Stimulated activated CD4-positive, alpha-beta T cell treated with anti-CD3 and anti-CD28 coated beads, Interleukin-12 subunit alpha, Interleukin-12 subunit beta, amount 100 ng/mL, for 48 hours (primary cell): ENCODE data around the gene LORICRIN.

Source experiments
- DNase-seq, 3 donors: peaks; one replicate each; pipeline ENCODE4 v3.0.0-alpha.2; 2020; ENCODE audit warnings: low read depth in 2 of 3, low spot score in 1 of 3

The LORICRIN gene

GRCh38 chr1:153302308-153302707, 42.8 kb downstream of the LORICRIN start:
- DNase-seq = no peak

- DNase-seq = no peak
These were observed 46.2 kb downstream of the LORICRIN start for GRCh38 chr1:153305682-153306081.

- no peak for DNase-seq
These were observed 47.1 kb downstream of the LORICRIN start for GRCh38 chr1:153306303-153307220.

- no peak for DNase-seq
These were observed 47.7 kb downstream of the LORICRIN start for GRCh38 chr1:153307221-153307600.

- no peak for DNase-seq
These were observed 49.1 kb downstream of the LORICRIN start for GRCh38 chr1:153308540-153308939.

GRCh38 chr1:153309441-153309840, 50.0 kb downstream of the LORICRIN start:
- no peak for DNase-seq

GRCh38 chr1:153310526-153310925, 51.0 kb downstream of the LORICRIN start:
- DNase-seq = no peak
